ENCODE data around the gene IQCN.

- TF ChIP-seq POLR2A (IDR thresholded peaks at IDR 0.05) (no peak), CTCF (IDR thresholded peaks at IDR 0.05) (no peak)
These were observed 37.9 kb upstream of the IQCN start for GRCh38 chr19:18312092-18312534.

Data from uterus (tissue), 2 donors.